Spleen (tissue), 7 donors: ENCODE data around the gene DEPDC5.

ENCODE experiments used
- CTCF ChIP-seq, 11 experiments: fragments of 200-600 bp in 7 of 11; fragments of 450-650 bp in 4 of 11; sonication (generic) in 4 of 11; IDR thresholded peaks in 8 of 11; conservative IDR thresholded peaks in 3 of 11; 1 replicate in 7 of 11; 2 replicates in 4 of 11; pipeline versions ENCODE4 v1.4.0 to v1.8.0; 2016 to 2021; ENCODE audit warnings: antibody characterized with exemption in 11 of 11, inconsistent platforms in 4 of 11, mild to moderate bottlenecking in 1 of 11
- POLR2AphosphoS5 ChIP-seq, 3 donors: sonication (generic); formaldehyde crosslinking; IDR thresholded peaks; one replicate each; pipeline ENCODE4 v1.5.1; 2017; ENCODE audit warnings: antibody characterized with exemption in 3 of 3
- donor health status: DM: no; HTN: no; CAD: no; lungs with moderate emphysema.
- donor health status: DM: no; HTN: no; CAD: no.
- donor health status: DM: no; HTN: no; CAD: no.

DNA sequence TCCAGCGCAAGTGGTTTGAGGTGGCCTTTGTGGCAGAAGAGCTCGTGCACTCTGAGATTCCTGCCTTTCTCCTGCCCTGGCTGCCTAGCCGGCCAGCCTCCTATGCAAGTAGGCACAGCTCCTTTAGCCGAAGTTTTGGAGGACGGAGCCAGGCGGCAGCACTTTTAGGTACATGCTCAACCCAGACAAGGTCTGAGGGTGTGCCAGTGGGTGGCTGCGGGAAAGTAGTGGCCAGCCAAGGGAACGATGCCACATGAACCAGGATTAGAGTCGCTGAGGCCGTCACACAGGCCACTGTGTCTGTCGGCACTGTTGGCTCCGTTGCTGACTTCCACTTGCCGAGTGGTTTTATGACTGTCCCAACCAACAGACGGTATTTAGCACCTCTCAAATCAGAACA, 125.8 kb downstream of the DEPDC5 start:
- TF ChIP-seq POLR2AphosphoS5 (IDR thresholded peaks at IDR 0.05), result no peak
- TF ChIP-seq CTCF (IDR thresholded peaks at IDR 0.05 in 8 of 11, conservative IDR thresholded peaks at IDR 0.05 in 3 of 11), result no peak
